ENCODE data around the gene PIK3CB. TPM values are rescaled to one million over a fixed set of nuclear protein-coding genes. Genes with fewer than 3 reads are reported as not detected.
"Not testable (repeated sequence)": the region's sequence is repeated elsewhere in the genome, so short reads cannot be mapped to it uniquely, and the experiment has no call there.

PIK3CB gene
- total RNA-seq, 2 donors from 2014 or later, result 27.5 to 28.9 TPM

GRCh38 chr3:138842483-138843188, 7.9 kb upstream of the PIK3CB start:
- intact Hi-C loops (cut with DNase I), result no loop called here
- TF ChIP-seq CTCF (IDR thresholded peaks at IDR 0.05), result no peak
- no peak for TF ChIP-seq POLR2AphosphoS5 (IDR thresholded peaks at IDR 0.05)
- TF ChIP-seq POLR2A (IDR thresholded peaks at IDR 0.05), result no peak
- 77% methylated on average over 5 of the region's 5 CpGs for WGBS

GRCh38 chr3:138838385-138838784, 3.7 kb upstream of the PIK3CB start:
- not testable (repeated sequence) for H3K4me1 ChIP-seq (replicated peaks); H3K27me3 ChIP-seq (replicated peaks; ENCODE audit: insufficient read depth); H3K27ac ChIP-seq; H3K9me3 ChIP-seq; DNase-seq (ENCODE audit: low spot score); H3K4me3 ChIP-seq; H3K36me3 ChIP-seq
- intact Hi-C loops (cut with DNase I), result loop anchor here (10.0 kb wide), 2 partner anchors 64 to 134 kb away; no protein-coding TSS in a partner anchor
- WGBS, result 96% methylated on average over 7 of the region's 7 CpGs

More at GRCh38 chr3:138842483-138843188, 7.9 kb upstream of the PIK3CB start:
- no peak for DNase-seq (ENCODE audit: low spot score)
- Histone ChIP-seq H3K4me1 (replicated peaks) (no peaks in the 10 kb centered on the region), H3K27me3 (replicated peaks; ENCODE audit: insufficient read depth) (no peaks in the 10 kb centered on the region), H3K36me3 (no peaks in the 10 kb centered on the region), H3K4me3 (no peak overlapping the region), H3K9me3 (no peaks in the 10 kb centered on the region), H3K27ac (no peak overlapping the region)

- WGBS, result 95% methylated on average over 19 of the region's 19 CpGs
- H3K27me3 ChIP-seq (replicated peaks; ENCODE audit: insufficient read depth); H3K4me1 ChIP-seq (replicated peaks); DNase-seq (ENCODE audit: low spot score); H3K36me3 ChIP-seq; H3K4me3 ChIP-seq; H3K9me3 ChIP-seq: not testable (repeated sequence)
- H3K27ac ChIP-seq, result peak overlapping the region; percentile 86 to 94
- intact Hi-C loops (cut with DNase I), result loop anchor here (10.0 kb wide), 2 partner anchors 61 to 131 kb away; no protein-coding TSS in a partner anchor
Observed at GRCh38 chr3:138835846-138836245, 1.1 kb upstream of the PIK3CB start.

GRCh38 chr3:138835397-138835757, 649 bp upstream of the PIK3CB start:
- H3K9me3 ChIP-seq, result no peaks in the 10 kb centered on the region
- TF ChIP-seq CTCF (IDR thresholded peaks at IDR 0.05) (no peak), POLR2AphosphoS5 (IDR thresholded peaks at IDR 0.05) (no peak), POLR2A (IDR thresholded peaks at IDR 0.05) (no peak)
- H3K36me3 ChIP-seq, result no peaks in the 10 kb centered on the region
- H3K4me1 ChIP-seq (replicated peaks), result no peaks in the 10 kb centered on the region
- H3K27me3 ChIP-seq (replicated peaks; ENCODE audit: insufficient read depth), result no peaks in the 10 kb centered on the region
- DNase-seq (ENCODE audit: low spot score), result no peak
- peak overlapping the region; percentile 97 to 98 for H3K4me3 ChIP-seq
- 28% methylated on average over 4 of the region's 4 CpGs for WGBS
- H3K27ac ChIP-seq, result peak overlapping the region; percentile 86 to 94
- intact Hi-C loops (cut with DNase I), result loop anchor here (10.0 kb wide), 2 partner anchors 61 to 131 kb away; no protein-coding TSS in a partner anchor

GRCh38 chr3:138833899-138834595, 681 bp downstream of the PIK3CB start:
- DNase-seq (ENCODE audit: low spot score), result peak; percentile 19
- TF ChIP-seq CTCF (IDR thresholded peaks at IDR 0.05) (peak in 2 of 4 experiments; percentile 35 to 40), POLR2A (IDR thresholded peaks at IDR 0.05) (no peak)
- H3K4me1 ChIP-seq (replicated peaks), result no peaks in the 10 kb centered on the region
- H3K27ac ChIP-seq, result peak overlapping the region; percentile 86 to 94
- no peaks in the 10 kb centered on the region for H3K27me3 ChIP-seq (replicated peaks; ENCODE audit: insufficient read depth)
- intact Hi-C loops (cut with DNase I), result loop anchor here (5.0 to 10.0 kb wide), 4 partner anchors 59 to 227 kb away; partner anchors contain the start of gene FAIM
- WGBS, result 0% methylated on average over 38 of the region's 43 CpGs
- no peaks in the 10 kb centered on the region for H3K9me3 ChIP-seq
- H3K4me3 ChIP-seq, result peak overlapping the region; percentile 97 to 98
- no peaks in the 10 kb centered on the region for H3K36me3 ChIP-seq

- intact Hi-C loops (cut with DNase I), result loop anchor here (5.0 to 10.0 kb wide), 4 partner anchors 58 to 225 kb away; partner anchors contain the start of gene FAIM
Observed at GRCh38 chr3:138832473-138833057, 2.2 kb downstream of the PIK3CB start.

More at GRCh38 chr3:138832473-138833057, 2.2 kb downstream of the PIK3CB start:
- not testable (repeated sequence) for H3K4me1 ChIP-seq (replicated peaks); DNase-seq (ENCODE audit: low spot score); H3K27ac ChIP-seq; H3K4me3 ChIP-seq; H3K27me3 ChIP-seq (replicated peaks; ENCODE audit: insufficient read depth); H3K9me3 ChIP-seq; H3K36me3 ChIP-seq
- WGBS, result 96% methylated on average over 27 of the region's 27 CpGs

Measured in prostate gland (tissue), 2 donors.